H9 (cell line): ENCODE results near the gene CDKAL1. TPM values are rescaled to one million over a fixed set of nuclear protein-coding genes. Genes with fewer than 3 reads are reported as not detected.

Experiments
- DNase-seq: peaks from one replicate; pipeline ENCODE4 v3.0.0-alpha.2; 2017
- H2AFZ ChIP-seq: one replicate; pipeline ENCODE4 v1.6.1; 2013; ENCODE audit warnings: mild to moderate bottlenecking, low read length, control low read depth, moderate library complexity
- H2AK5ac ChIP-seq: 2 replicates; pipeline ENCODE4 v1.6.1; 2013; ENCODE audit warnings: low read length, control low read depth, mixed read lengths; ENCODE audit not compliant: insufficient read length
- H2BK120ac ChIP-seq: one replicate; pipeline ENCODE4 v1.6.1; 2013; ENCODE audit warnings: low read depth, mild to moderate bottlenecking, low read length, control low read depth, inconsistent platforms; ENCODE audit not compliant: poor library complexity, severe bottlenecking
- H2BK12ac ChIP-seq: 2 replicates; pipeline ENCODE4 v1.6.1; 2013; ENCODE audit warnings: low read length, control low read depth, mixed read lengths, low read depth; ENCODE audit not compliant: insufficient read length
- H2BK15ac ChIP-seq: 2 replicates; pipeline ENCODE4 v1.6.1; 2013; ENCODE audit warnings: low read depth, low read length, control low read depth
- H2BK20ac ChIP-seq: one replicate; pipeline ENCODE4 v1.6.1; 2013; ENCODE audit warnings: low read depth, mild to moderate bottlenecking, low read length, control low read depth, inconsistent platforms; ENCODE audit not compliant: poor library complexity, severe bottlenecking
- H2BK5ac ChIP-seq: 2 replicates; pipeline ENCODE4 v1.6.1; 2013; ENCODE audit warnings: low read length, control low read depth, mixed read lengths; ENCODE audit not compliant: insufficient read length
- H3K14ac ChIP-seq: 2 replicates; pipeline ENCODE4 v1.6.1; 2013; ENCODE audit warnings: low read length, control low read depth; ENCODE audit not compliant: insufficient read depth
- H3K18ac ChIP-seq: 2 replicates; pipeline ENCODE4 v1.6.1; 2013; ENCODE audit warnings: low read depth, mild to moderate bottlenecking, mixed read lengths, low read length, control low read depth; ENCODE audit not compliant: insufficient read length
- H3K23ac ChIP-seq: 2 replicates; pipeline ENCODE4 v1.6.1; 2013; ENCODE audit warnings: low read length, control low read depth, mixed read lengths, low read depth; ENCODE audit not compliant: insufficient read length
- H3K23me2 ChIP-seq: 2 replicates; pipeline ENCODE4 v1.6.1; 2013; ENCODE audit warnings: low read depth, mild to moderate bottlenecking, mixed read lengths, low read length, control low read depth; ENCODE audit not compliant: insufficient read length, poor library complexity, severe bottlenecking
- H3K27ac ChIP-seq: 2 replicates; pipeline ENCODE4 v1.5.1; 2013; ENCODE audit warnings: low read length, control low read depth, mixed read lengths, low read depth; ENCODE audit not compliant: insufficient read length
- H3K27me3 ChIP-seq: 2 replicates; pipeline ENCODE4 v1.6.1; 2013; ENCODE audit warnings: low read length, control low read depth, inconsistent platforms; ENCODE audit not compliant: insufficient read depth
- H3K4ac ChIP-seq: 2 replicates; pipeline ENCODE4 v1.6.1; 2013; ENCODE audit warnings: low read depth, mild to moderate bottlenecking, control low read depth, inconsistent platforms, low read length, moderate library complexity
- H3K4me1 ChIP-seq: 2 replicates; pipeline ENCODE4 v1.6.1; 2013; ENCODE audit warnings: low read length, control low read depth, inconsistent platforms; ENCODE audit not compliant: insufficient read depth
- H3K4me2 ChIP-seq: 2 replicates; pipeline ENCODE4 v1.6.1; 2013; ENCODE audit warnings: low read length, control low read depth, mixed read lengths; ENCODE audit not compliant: insufficient read length, insufficient read depth
- H3K56ac ChIP-seq: 2 replicates; pipeline ENCODE4 v1.6.1; 2013; ENCODE audit warnings: low read depth, mild to moderate bottlenecking, mixed read lengths, low read length, control low read depth; ENCODE audit not compliant: insufficient read length
- H3K79me1 ChIP-seq: 2 replicates; pipeline ENCODE4 v1.6.1; 2013; ENCODE audit warnings: low read depth, mild to moderate bottlenecking, moderate library complexity, low read length, control low read depth, inconsistent platforms; ENCODE audit not compliant: insufficient read depth, poor library complexity, severe bottlenecking
- H3K79me2 ChIP-seq: 2 replicates; pipeline ENCODE4 v1.6.1; 2013; ENCODE audit warnings: low read length, control low read depth, inconsistent platforms; ENCODE audit not compliant: insufficient read depth
- H3K9ac ChIP-seq: 2 replicates; pipeline ENCODE4 v1.6.1; 2013; ENCODE audit warnings: low read length, control low read depth, mixed read lengths; ENCODE audit not compliant: insufficient read length; ENCODE audit errors: extremely low read depth
- H3K9me3 ChIP-seq: one replicate; pipeline ENCODE4 v1.6.1; 2013; ENCODE audit warnings: low read depth, low read length, inconsistent platforms; ENCODE audit not compliant: control insufficient read depth
- H3T11ph ChIP-seq: one replicate; pipeline ENCODE4 v1.6.1; 2013; ENCODE audit warnings: mild to moderate bottlenecking, low read length, control low read depth, inconsistent platforms
- H4K20me1 ChIP-seq: one replicate; pipeline ENCODE4 v1.6.1; 2013; ENCODE audit not compliant: control insufficient read depth, insufficient read length, insufficient read depth
- H4K5ac ChIP-seq: 2 replicates; pipeline ENCODE4 v1.6.1; 2013; ENCODE audit warnings: low read depth, mild to moderate bottlenecking, mixed read lengths, low read length, control low read depth; ENCODE audit not compliant: insufficient read length
- H4K8ac ChIP-seq: replicated peaks from 2 replicates; pipeline ENCODE4 v1.6.1; 2013; ENCODE audit warnings: low read length, control low read depth, mixed read lengths, low read depth; ENCODE audit not compliant: insufficient read length
- H4K91ac ChIP-seq: 2 replicates; pipeline ENCODE4 v1.6.1; 2013; ENCODE audit warnings: low read depth, mild to moderate bottlenecking, moderate library complexity, mixed read lengths, low read length, control low read depth; ENCODE audit not compliant: insufficient read length
- H3K27ac Mint-ChIP-seq, 3 experiments: 2 replicates in 2 of 3; 3 replicates in 1 of 3; pipeline ENCODE4 v1.8.0; 2020 to 2021; ENCODE audit warnings: mixed read lengths in 3 of 3, mild to moderate bottlenecking in 1 of 3, moderate library complexity in 1 of 3
- H3K27me3 Mint-ChIP-seq: 2 replicates; pipeline ENCODE4 v1.8.0; 2021; ENCODE audit warnings: low read depth, mild to moderate bottlenecking, moderate library complexity, mixed read lengths
- H3K36me3 Mint-ChIP-seq, 3 experiments: 2 replicates in 2 of 3; 3 replicates in 1 of 3; pipeline ENCODE4 v1.8.0; 2020 to 2021; ENCODE audit warnings: low read depth in 3 of 3, mixed read lengths in 3 of 3; ENCODE audit not compliant: insufficient read depth in 1 of 3
- H3K4me1 Mint-ChIP-seq, 2 experiments: 2 replicates each; pipeline ENCODE4 v1.8.0; 2020; ENCODE audit warnings: mixed read lengths in 2 of 2
- H3K4me3 Mint-ChIP-seq, 2 experiments: 2 replicates in 1 of 2; 3 replicates in 1 of 2; pipeline ENCODE4 v1.8.0; 2020 to 2021; ENCODE audit warnings: mild to moderate bottlenecking in 2 of 2, mixed read lengths in 2 of 2, moderate library complexity in 1 of 2
- H3K9me3 Mint-ChIP-seq, 2 experiments: 2 replicates in 1 of 2; 3 replicates in 1 of 2; pipeline ENCODE4 v1.8.0; 2020; ENCODE audit warnings: mild to moderate bottlenecking in 2 of 2, mixed read lengths in 2 of 2, moderate library complexity in 1 of 2
- total RNA-seq: library from RNA; stranded (reverse); gene quantifications from 2 replicates; pipeline ENCODE4 v1.2.1, GENCODE V29; 2021
- TF ChIP-seq, protein P1 (sequence below): fragments of 200-600 bp; sonication (generic); conservative IDR thresholded peaks from 3 replicates; pipeline ENCODE4 v1.8.0; 2021; ENCODE audit warnings: antibody characterized with exemption, mild to moderate bottlenecking

The CDKAL1 gene
- total RNA-seq, 1 experiment from 2014 or later: 23.0 TPM

DNA sequence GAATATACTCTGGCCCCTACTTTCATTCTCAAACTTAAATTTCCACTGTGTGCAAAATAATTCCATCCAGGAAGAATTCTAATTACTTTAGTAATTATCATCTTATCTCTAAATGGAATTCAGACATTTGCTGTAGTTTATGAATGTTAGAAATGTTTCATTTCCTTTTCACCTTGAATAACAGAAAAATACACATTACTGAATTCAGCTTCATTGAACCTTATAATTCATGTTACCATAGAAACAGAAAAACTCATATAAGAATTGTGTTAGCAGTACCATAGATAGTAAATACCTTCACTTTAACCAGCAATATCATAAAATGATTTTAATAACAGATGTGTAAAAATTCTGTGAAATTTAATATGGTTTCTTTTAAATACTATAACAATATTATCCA lies 514.9 kb downstream of the CDKAL1 start:
- Mint-ChIP-seq H3K9me3 (no peaks in the 10 kb centered on the region), H3K4me1 (peaks cover 2 to 4% of the 10 kb centered on the region in 2 experiments; a peak in 3 of 4 replicates), H3K36me3 (no peaks in the 10 kb centered on the region; a peak in 1 of 7 replicates), H3K27ac (no peak overlapping the region), H3K4me3 (no peak overlapping the region), H3K27me3 (no peaks in the 10 kb centered on the region)
- H2BK5ac ChIP-seq: no peak overlapping the region
- H4K5ac ChIP-seq: no peak overlapping the region
- no peak overlapping the region for H2AFZ ChIP-seq
- no peak overlapping the region for H4K91ac ChIP-seq
- no peaks in the 10 kb centered on the region for H3K23me2 ChIP-seq
- no peak overlapping the region for H2BK15ac ChIP-seq
- no peak overlapping the region for H3K9ac ChIP-seq
- H3K23ac ChIP-seq: no peak overlapping the region
- H3K4ac ChIP-seq: no peak overlapping the region
- TF ChIP-seq, protein P1, sequence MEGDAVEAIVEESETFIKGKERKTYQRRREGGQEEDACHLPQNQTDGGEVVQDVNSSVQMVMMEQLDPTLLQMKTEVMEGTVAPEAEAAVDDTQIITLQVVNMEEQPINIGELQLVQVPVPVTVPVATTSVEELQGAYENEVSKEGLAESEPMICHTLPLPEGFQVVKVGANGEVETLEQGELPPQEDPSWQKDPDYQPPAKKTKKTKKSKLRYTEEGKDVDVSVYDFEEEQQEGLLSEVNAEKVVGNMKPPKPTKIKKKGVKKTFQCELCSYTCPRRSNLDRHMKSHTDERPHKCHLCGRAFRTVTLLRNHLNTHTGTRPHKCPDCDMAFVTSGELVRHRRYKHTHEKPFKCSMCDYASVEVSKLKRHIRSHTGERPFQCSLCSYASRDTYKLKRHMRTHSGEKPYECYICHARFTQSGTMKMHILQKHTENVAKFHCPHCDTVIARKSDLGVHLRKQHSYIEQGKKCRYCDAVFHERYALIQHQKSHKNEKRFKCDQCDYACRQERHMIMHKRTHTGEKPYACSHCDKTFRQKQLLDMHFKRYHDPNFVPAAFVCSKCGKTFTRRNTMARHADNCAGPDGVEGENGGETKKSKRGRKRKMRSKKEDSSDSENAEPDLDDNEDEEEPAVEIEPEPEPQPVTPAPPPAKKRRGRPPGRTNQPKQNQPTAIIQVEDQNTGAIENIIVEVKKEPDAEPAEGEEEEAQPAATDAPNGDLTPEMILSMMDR: no peak
- H3T11ph ChIP-seq: no peak overlapping the region
- H3K79me2 ChIP-seq: no peaks in the 10 kb centered on the region
- DNase-seq: no peak
- no peaks in the 10 kb centered on the region for H3K27me3 ChIP-seq
- H3K9me3 ChIP-seq: no peaks in the 10 kb centered on the region
- no peak overlapping the region for H2BK20ac ChIP-seq
- no peak overlapping the region for H3K56ac ChIP-seq
- no peak overlapping the region for H2BK120ac ChIP-seq
- H3K18ac ChIP-seq: no peak overlapping the region
- H3K27ac ChIP-seq: no peak overlapping the region
- H3K14ac ChIP-seq: no peak overlapping the region
- no peak overlapping the region for H2BK12ac ChIP-seq
- no peak overlapping the region for H3K4me2 ChIP-seq
- H2AK5ac ChIP-seq: no peak overlapping the region
- no peaks in the 10 kb centered on the region for H3K4me1 ChIP-seq
- H4K8ac ChIP-seq: no peak overlapping the region
- H3K79me1 ChIP-seq: no peaks in the 10 kb centered on the region
- H4K20me1 ChIP-seq: no peaks in the 10 kb centered on the region
